Endometrium (tissue), 2 donors: Measurements from ENCODE around the gene CETN2.
"Not testable (repeated sequence)": the region's sequence is repeated elsewhere in the genome, so short reads cannot be mapped to it uniquely, and the experiment has no call there.

Experiments used
- FAIRE-seq: peaks from 2 replicates; lab custom pipeline; 2012; peaks lifted over from hg19 to GRCh38; lab: Jason Lieb, UNC
- donor health status: control.
- donor health status: control.

The CETN2 gene

DNA sequence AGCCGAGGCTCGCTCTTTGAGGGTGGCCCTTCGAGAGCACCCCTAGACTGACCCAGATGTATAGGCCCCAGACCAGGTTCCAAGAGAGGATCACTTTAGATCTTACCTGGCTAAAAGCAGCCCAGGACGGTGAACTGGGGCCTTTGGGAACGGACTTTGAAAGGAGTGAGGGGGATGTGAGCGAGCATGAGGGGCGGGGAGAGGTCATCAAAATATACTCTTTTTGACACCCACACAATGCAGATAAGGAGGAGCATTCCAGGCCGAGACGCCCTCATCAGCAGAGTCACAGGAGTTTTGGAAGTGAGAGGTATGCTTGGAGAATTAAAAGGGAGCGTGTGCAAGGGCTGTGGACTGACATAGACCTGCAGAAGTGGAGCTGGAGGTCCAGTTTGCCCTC is 834 bp upstream of the CETN2 start:
- FAIRE-seq = no peak

DNA sequence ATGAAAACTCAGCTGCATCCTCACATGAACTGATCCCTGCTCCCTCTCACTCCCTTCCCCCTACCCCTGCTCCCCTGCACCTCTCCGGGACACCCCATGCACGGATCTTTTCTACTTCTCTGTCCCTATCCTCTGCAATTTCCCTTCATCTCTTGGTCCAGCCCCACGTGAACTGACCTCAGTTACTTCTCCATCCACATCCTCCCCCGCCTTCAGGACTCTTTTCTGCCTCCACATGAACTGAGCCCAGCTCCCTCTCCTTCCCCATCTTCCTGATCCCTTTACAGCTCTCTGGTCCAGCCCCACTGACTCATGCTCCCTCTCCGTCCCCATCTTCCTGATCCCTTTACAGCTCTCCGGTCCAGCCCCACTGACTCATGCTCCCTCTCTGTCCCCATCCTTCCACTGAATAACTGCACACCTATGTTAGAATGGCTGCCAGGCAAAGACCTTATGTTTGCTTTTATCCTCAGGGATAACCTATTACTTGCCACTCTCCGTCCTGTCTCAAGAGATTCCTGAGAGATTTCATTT is 5.6 kb downstream of the CETN2 start:
- FAIRE-seq = no peak

DNA sequence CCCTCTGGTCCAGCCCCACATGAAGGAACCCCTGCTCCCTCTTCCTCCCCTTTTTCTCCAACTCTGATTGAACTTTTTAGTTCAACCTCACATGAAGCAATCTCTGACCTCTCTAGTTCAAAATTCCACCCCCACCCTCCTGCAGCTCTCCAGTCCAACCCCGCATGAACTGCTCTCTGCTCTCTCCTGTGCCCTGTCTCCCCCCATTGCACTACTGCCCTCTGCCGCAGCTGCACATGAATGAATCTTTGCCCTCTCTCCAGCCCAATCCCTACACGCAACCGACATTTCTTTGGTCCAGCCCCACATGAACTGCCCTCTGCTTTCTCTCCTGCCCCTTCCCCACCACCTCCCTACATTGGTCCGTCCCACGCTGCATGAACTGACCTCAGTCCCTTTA is 6.9 kb downstream of the CETN2 start:
- FAIRE-seq = no peak

DNA sequence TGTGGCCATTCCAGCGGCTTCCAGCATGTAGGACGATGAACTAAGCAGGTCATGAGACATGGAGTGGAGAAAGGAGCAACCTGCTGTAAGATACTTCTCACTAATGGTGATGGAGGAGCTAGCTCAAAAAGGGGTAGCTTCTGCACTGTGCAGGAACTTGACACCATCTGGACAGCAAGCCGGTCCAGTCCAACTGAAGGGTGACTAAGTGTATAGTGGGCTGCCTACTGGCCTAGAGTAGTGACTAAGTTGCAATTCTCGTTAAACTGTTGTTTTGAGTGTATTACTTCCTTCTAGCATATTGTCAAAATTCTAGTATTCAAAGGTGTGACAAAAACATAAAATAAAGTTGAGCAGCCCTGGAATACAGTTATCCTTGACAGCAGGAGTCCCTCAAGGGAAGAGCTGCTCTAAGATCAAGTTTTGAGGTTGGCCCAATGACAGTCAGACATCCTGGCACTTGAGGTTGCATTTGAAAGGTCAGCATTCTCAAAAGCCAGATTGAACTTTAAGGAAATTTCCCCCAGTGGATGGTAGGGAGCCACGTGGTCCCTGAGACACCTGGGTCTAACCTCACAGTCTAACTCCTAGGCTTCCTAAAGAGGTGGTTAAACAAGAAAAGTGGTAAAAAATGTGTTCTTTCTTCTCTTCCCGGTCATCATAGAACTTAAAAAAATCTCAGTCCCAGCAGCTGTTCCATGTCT is 8.0 kb downstream of the CETN2 start:
- no peak for FAIRE-seq

DNA sequence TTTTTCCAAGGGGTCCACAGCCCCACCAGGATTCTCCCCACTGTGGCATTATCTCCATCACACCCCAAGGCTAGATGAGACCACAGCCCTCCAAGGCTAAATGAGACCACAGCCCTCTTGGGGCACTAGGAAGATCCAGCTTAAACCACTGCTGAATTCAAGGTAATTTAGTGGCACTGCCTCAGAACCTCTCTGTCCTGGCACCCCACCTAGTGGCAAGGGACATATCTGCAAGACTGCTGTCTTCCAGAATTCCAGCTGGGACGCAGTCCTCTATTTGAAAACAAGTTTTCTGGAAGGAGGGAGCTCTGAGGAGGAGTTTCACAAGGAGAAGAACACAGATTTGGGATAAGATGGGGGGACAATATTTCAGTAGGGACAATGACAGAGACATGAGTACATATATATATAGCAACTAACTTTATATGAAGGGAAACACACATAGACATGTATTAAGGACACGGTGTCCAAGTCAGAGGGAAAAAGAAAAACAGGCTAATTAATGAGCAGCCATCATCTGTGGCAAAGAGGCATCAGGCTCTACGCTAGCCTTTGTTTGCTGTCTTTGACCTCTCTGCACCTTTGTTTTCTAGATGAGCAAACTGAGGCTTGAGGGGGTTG is 9.3 kb downstream of the CETN2 start:
- no peak for FAIRE-seq

DNA sequence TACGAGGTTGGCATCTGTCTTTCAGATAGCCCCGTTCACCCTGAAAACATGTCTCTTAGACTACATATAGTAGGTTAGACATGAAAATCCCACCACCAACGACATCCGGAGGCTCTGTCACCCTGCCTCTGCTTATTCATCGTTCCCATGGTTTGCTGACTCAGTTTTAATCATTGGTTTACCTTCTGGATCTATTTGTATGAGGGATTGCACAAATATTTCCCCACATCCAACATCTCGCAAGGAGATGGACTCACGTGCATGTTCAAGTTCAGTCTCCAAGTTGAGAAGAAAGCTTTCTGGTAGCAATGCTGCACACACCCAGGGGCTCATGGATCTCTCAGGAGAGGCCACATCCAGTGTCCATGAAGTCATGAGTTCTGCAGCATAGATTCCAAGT is 10.8 kb downstream of the CETN2 start:
- no peak for FAIRE-seq

DNA sequence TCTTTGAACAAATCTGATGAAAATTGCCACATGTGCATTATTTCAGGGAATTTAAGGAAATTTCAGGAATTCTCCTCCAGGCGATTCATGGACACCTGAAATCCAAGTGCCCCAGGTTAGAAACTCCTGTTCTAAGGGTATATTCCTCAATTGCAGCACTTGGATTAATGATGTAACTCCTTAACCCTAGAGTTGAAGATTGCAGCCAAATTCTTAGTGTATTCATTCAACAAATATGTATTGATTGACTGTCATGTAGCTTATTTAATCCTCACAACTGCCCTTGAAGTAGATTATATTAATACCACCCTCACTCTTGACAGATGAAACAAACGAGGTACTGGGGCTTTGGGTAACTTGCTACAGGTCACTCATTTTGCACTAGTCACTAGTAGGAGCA is 11.3 kb downstream of the CETN2 start:
- FAIRE-seq = no peak

DNA sequence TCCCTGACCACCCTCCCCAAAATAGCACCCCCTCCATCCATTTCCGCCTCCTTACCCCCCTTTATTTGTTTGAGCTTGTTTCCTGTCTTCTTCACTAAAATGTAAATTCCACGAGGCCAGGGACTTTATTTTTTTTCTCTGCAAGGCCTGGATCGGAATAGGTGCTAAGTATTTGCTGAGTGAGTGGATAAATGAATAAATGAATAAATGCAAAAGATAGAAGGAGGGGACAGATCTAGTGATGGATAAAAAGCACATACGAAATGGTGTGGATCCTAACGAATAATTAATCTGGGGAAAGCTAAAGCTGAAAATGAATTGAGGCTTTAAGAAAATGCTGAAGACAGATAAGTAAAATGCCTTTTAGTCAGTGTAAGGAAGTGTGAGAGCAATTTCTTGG is 12.2 kb downstream of the CETN2 start:
- no peak for FAIRE-seq

DNA sequence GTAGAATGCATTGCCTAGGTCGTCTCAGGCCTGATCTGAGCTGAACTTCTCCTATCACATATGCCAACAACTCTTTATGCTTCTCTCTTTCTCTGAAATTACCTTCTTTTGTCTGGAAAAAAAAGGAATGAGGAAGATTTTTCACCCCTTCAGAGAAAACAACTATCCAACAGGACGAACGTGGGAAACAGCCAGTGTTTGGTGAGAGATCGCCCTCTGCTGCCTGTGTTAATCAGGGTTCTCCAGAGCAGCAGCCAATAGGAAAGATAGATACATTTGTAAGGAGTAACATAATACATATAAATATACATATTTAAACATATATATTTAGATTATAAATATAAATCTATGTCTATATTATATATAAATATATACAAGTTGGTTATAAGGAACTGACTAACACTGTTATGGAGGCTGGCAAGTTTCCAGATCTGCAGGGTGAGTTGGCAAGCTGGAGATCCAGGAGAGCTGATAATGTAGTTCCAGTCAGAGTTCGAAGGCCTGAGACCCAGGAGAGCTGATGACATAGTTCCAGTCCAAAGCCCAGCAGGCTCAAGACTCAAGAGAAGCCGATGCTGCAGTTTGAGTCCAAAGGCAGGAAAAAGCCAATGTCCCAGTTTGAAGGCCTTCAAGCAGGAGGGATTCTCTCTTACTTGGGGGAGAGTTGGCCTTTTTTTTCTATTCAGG is 13.3 kb downstream of the CETN2 start:
- no peak for FAIRE-seq

DNA sequence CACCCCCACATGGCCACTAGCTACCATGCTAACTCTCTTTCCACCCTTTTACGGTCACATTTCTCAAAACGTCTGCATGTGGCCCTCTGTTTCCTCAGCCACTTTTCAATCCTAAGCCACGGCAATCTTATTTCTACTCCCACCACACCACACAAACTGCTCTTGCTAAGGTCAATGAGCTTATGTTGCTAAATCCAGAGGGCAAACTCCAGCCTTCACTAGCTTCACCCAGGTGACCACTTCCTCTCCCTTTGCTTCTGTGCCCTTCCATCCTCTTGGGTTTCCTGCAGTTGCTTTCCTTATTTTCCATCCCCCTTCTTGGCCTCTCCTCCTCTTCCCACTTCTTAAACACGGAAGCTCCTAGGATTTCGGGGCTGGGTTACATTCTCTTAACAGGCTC is 16.5 kb downstream of the CETN2 start:
- no peak for FAIRE-seq

DNA sequence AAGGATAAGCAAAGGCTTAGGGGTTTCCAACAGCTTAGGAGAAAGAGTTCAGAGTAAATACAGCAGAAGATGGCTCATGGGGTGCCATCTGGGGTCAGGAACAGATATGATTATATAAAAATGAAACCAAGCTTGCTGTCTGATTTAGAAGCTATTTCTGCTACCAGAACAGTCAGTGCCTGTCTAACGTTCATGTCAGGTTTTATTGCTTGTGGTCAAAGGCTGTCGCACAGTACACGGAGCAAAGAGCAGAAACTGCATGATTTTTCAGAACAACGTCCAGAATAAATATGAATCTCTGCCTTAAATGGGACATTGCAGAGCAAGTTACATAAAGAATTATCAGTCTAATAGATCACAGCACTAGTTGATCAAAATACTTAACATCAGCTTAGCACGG is 17.4 kb downstream of the CETN2 start:
- no peak for FAIRE-seq

DNA sequence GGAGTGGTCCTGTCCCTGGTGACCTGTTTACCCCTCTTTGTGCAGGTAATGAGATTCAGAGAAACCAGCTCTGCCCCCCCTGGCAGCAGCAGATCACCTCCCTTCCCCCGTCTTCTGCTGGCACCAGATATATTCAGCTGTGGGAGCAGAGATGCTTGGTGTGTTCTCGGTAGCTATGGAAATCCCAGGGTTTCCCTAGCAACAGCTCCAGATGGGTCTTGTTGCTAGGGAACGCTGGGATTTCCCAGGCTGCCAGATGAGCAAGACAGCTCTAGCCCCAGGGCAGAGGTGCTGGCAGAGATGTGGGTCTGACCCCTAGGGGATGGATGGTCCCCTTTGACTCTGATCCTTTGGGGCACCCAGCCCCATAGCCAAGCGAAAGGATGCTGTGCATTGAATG is 20.2 kb downstream of the CETN2 start:
- FAIRE-seq = no peak

DNA sequence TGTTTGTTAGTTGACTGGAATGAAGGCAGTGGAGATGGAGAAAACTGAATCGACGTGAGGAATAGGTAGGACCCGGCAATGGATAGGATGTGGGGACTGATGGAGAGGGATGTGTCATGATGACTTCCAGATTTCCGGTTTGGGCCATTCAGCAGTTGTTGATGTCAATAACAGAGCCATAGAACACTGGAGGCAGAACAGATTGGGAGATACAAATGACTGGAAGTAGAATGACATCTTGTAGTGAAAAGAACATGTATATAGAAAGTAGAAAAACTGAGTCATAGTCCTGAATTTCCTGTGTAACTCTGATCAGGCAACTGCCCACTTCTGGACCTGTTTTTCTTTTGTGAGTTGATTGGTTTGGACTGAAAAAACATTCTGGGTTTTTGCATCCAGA is 24.5 kb downstream of the CETN2 start:
- no peak for FAIRE-seq

DNA sequence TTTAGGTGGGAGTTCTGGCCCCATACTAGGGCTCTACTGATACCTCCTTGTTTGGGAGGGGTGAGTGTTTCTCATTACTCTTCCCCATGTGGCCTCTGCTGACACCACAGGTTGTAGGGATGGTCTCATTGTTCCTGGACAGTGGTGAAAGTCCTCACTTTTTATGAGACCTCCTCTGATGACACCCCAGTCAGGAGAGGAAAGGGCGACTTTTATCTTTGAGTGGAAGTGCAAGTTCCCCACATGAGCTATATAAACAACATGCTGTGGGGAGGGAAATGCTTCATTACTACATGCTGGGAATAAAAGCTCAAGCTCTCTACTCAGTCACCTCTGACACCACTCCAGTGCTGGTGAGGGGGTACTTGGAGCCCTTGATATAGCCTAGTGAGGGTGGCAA is 31.6 kb downstream of the CETN2 start:
- no peak for FAIRE-seq

DNA sequence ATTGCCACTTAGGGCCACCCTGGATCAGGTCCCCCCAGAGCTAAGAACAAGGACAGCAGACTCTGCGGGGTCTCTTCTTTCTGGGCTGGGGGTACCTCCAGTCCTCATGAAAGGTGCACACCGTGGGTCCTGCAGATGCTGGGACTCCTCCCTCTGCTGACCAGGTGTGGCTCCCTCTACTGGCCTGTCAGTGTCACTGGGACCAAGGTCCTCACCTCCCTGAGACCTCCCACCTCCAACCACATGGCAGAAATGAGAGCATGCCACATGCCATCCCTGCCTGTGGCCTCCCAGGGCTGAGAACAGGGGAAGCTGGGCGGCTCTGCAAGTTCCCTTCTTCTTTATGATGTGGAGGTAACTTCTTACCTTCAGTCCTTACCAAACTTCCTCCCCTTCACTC is 43.5 kb downstream of the CETN2 start:
- not testable (repeated sequence) for FAIRE-seq
